MCF 10A (cell line): ENCODE results near the gene NFATC3. TPM values are rescaled to one million over a fixed set of nuclear protein-coding genes. Genes with fewer than 3 reads are reported as not detected.

Experiments
- BruUV-seq: library from RNA; stranded (reverse); fragments of 400-500 nt; replicated peaks from 2 replicates; lab custom pipeline; 2021; lab: Mats Ljungman, UMichigan
- CTCF ChIA-PET: fragments of 300-600 bp; sonication (Branson Sonifier 250); formaldehyde crosslinking; extraction: SDS; loops from one replicate; lab custom pipeline; 2021; ENCODE audit warnings: antibody characterized with exemption, inconsistent platforms; lab: Yijun Ruan, JAX
- POLR2A ChIA-PET: fragments of 300-600, 350-650 bp; sonication (Branson Sonifier 250); formaldehyde crosslinking; extraction: SDS; loops from one replicate; lab custom pipeline; 2020; ENCODE audit warnings: antibody characterized with exemption, inconsistent platforms; lab: Yijun Ruan, JAX
- DNase-seq: peaks from one replicate; pipeline ENCODE4 v3.0.0-alpha.2; 2018; ENCODE audit not compliant: unreplicated experiment
- H3K27ac Mint-ChIP-seq: one replicate; pipeline ENCODE4 v1.8.0; 2022; ENCODE audit warnings: mild to moderate bottlenecking, low read depth, mixed read lengths; ENCODE audit not compliant: unreplicated experiment
- H3K27me3 Mint-ChIP-seq: one replicate; pipeline ENCODE4 v1.8.0; 2022; ENCODE audit warnings: mixed read lengths; ENCODE audit not compliant: insufficient read depth, unreplicated experiment
- H3K36me3 Mint-ChIP-seq: one replicate; pipeline ENCODE4 v1.8.0; 2022; ENCODE audit warnings: mild to moderate bottlenecking, moderate library complexity, mixed read lengths; ENCODE audit not compliant: insufficient read depth, unreplicated experiment
- H3K4me1 Mint-ChIP-seq: one replicate; pipeline ENCODE4 v1.8.0; 2022; ENCODE audit warnings: mixed read lengths; ENCODE audit not compliant: insufficient read depth, unreplicated experiment
- H3K4me3 Mint-ChIP-seq: one replicate; pipeline ENCODE4 v1.8.0; 2022; ENCODE audit warnings: mild to moderate bottlenecking, moderate library complexity, mixed read lengths; ENCODE audit not compliant: unreplicated experiment
- H3K9me3 Mint-ChIP-seq: one replicate; pipeline ENCODE4 v1.8.0; 2022; ENCODE audit warnings: mixed read lengths; ENCODE audit not compliant: unreplicated experiment
- CTCF ChIP-seq: fragments of 200-600 bp; IDR thresholded peaks from one replicate; pipeline ENCODE4 v1.8.0; 2022; ENCODE audit warnings: antibody characterized with exemption, mild to moderate bottlenecking; ENCODE audit not compliant: unreplicated experiment
- intact Hi-C: fragments of 100-400 bp; cut with micrococcal nuclease; formaldehyde crosslinking; loops from 2 replicates; pipeline ENCODE4 v1.14.1; 2022
- total RNA-seq: library from RNA; stranded (reverse); gene quantifications from 2 replicates; pipeline ENCODE4 v1.2.3, GENCODE V29; 2022

The NFATC3 gene
- total RNA-seq, 1 experiment from 2014 or later: 24.1 TPM

GRCh38 chr16:68238029-68238345, 152.8 kb downstream of the NFATC3 start:
- Mint-ChIP-seq H3K9me3 (no peaks in the 10 kb centered on the region), H3K36me3 (peaks cover 15% of the 10 kb centered on the region), H3K4me3 (peak overlapping the region; percentile 81), H3K27me3 (no peaks in the 10 kb centered on the region), H3K4me1 (peaks cover 16% of the 10 kb centered on the region), H3K27ac (peak overlapping the region; percentile 94)
- BruUV-seq: TSS peak; percentile 27
- POLR2A ChIA-PET: interaction anchor here (0.7 to 6.0 kb wide), 29 partner anchors 7 to 406 kb away, joined by 3 to 99 read pairs (median 8); partner anchors contain the start of genes NFATC3, PLA2G15, PRMT7 and SLC7A6
- TF ChIP-seq CTCF: no peak
- CTCF ChIA-PET: interaction anchor here (0.6 to 4.2 kb wide), 4 partner anchors 26 to 90 kb away, joined by 3 to 18 read pairs (median 4); partner anchors contain the start of gene SLC7A6
- intact Hi-C loops: loop anchor here (5.0 kb wide), 1 partner anchor 271 kb away; the partner anchor contains the start of gene SLC12A4
- DNase-seq: no peak

- no peak for DNase-seq
- H3K36me3 Mint-ChIP-seq: peaks cover 2% of the 10 kb centered on the region
- POLR2A ChIA-PET: interaction anchor here (1.1 kb wide), 1 partner anchor 8 kb away, joined by 3 read pairs; no protein-coding TSS in a partner anchor
- H3K27ac Mint-ChIP-seq: no peak overlapping the region
- no peak overlapping the region for H3K4me3 Mint-ChIP-seq
- no TSS peak for BruUV-seq
- CTCF ChIA-PET: interaction anchor here (1.0 to 5.5 kb wide), 4 partner anchors 19 to 148 kb away, joined by 3 to 36 read pairs (median 8); no protein-coding TSS in a partner anchor
- no peaks in the 10 kb centered on the region for H3K27me3 Mint-ChIP-seq
- TF ChIP-seq CTCF: no peak
- intact Hi-C loops: no loop called here
- peaks cover 9% of the 10 kb centered on the region for H3K4me1 Mint-ChIP-seq
- no peaks in the 10 kb centered on the region for H3K9me3 Mint-ChIP-seq
Observed at GRCh38 chr16:68242085-68242484, 156.9 kb downstream of the NFATC3 start.

DNA sequence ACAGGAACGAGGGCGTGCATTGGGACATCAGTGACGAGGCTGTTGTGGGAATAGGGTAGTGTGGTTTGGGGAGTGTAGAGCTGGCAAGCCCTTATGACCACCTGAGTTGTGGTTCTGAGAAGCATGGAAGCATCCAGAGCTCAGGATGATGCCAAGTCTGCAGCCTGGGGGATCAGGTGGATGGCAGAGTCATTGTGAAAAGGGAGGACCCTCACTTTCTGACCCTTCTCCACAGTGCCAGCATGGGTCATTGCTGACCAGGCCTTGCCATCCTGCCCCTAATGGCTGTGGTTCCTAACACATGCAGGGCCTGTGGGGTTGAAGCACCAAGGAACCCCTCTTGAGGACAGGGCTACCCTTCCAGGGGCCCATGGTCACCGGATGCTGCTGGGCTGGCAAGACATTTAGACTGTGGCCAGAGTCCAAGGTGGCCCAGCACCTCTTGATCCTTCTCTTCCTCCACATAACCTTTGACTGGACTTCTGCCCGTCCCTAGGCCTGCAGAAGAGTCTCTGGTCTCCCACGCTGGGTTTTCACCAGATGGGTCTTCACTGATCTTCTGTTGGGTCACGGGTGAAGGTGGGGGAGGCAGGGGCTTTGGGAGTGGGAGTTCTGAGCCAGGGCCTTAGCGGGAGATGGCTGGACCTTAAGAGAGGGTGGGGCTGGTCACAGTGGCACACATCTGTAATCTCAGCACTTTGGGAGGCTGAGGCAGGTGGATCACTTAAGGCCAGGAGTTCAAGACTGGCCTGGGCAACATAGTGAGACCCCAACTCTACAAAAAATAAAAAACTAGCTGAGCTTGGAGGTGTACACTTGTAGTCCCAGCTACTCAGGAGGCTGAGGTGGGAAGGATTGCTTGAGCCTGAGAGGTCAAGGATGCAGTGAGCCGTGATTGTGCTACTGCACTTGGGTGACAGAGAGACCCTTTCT, 158.0 kb downstream of the NFATC3 start:
- Mint-ChIP-seq H3K27ac (no peak overlapping the region), H3K36me3 (peaks cover 7% of the 10 kb centered on the region), H3K4me3 (peak overlapping the region; percentile 45), H3K4me1 (peaks cover 9% of the 10 kb centered on the region), H3K27me3 (no peaks in the 10 kb centered on the region), H3K9me3 (no peaks in the 10 kb centered on the region)
- CTCF ChIA-PET: interaction anchor here (0.6 to 5.5 kb wide), 6 partner anchors 18 to 131 kb away, joined by 3 to 36 read pairs (median 10); no protein-coding TSS in a partner anchor
- DNase-seq: no peak
- BruUV-seq: no TSS peak
- no peak for TF ChIP-seq CTCF
- intact Hi-C loops: no loop called here
- POLR2A ChIA-PET: interaction anchor here (0.7 to 3.3 kb wide), 4 partner anchors 7 to 69 kb away, joined by 3 to 30 read pairs (median 14); partner anchors contain the start of genes ESRP2, PRMT7 and SLC7A6OS

DNA sequence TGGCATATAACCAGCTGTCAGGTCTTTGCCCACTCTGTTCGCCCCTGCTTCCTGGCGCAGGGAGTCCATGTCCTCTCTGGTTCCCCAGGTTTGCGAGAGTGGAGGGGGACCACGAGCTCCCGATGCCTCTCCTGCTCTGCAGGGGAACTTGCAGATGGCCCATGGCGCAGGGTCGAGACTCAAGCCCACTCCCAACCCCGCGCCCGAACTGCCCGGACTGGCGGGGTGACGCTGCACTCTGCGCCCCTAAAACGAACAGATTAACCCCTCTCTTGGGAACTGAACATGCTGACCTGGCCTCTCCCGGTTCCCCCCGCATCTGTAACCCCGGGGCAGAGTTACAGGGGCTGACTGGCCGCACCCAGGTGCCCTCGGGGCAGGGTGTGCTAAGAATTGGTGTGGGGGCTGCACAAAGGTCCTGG, 159.3 kb downstream of the NFATC3 start:
- ChIA-PET POLR2A (interaction anchor here (1.1 to 3.3 kb wide), 6 partner anchors 9 to 66 kb away, joined by 5 to 30 read pairs (median 14); partner anchors contain the start of genes ESRP2, PRMT7, SLC7A6 and SLC7A6OS), CTCF (interaction anchor here (0.5 to 5.5 kb wide), 5 partner anchors 17 to 817 kb away, joined by 3 to 36 read pairs (median 5); no protein-coding TSS in a partner anchor)
- H3K27ac Mint-ChIP-seq: peak overlapping the region; percentile 16
- H3K4me1 Mint-ChIP-seq: peaks cover 9% of the 10 kb centered on the region
- H3K4me3 Mint-ChIP-seq: peak overlapping the region; percentile 83
- DNase-seq: no peak
- TF ChIP-seq CTCF: no peak
- no peaks in the 10 kb centered on the region for H3K9me3 Mint-ChIP-seq
- no peaks in the 10 kb centered on the region for H3K27me3 Mint-ChIP-seq
- intact Hi-C loops: no loop called here
- no TSS peak for BruUV-seq
- peaks cover 7% of the 10 kb centered on the region for H3K36me3 Mint-ChIP-seq
